Anterior cingulate cortex (tissue), 58 donors: Measurements from ENCODE around the gene BICRA.
"Not testable (repeated sequence)": the region's sequence is repeated elsewhere in the genome, so short reads cannot be mapped to it uniquely, and the experiment has no call there.

Experiments
- DNase-seq, 58 donors: peaks; one replicate each; lab custom pipeline; 2025; lab: John Stamatoyannopoulos, UW

The BICRA gene

GRCh38 chr19:47707135-47707925 lies 98.4 kb downstream of the BICRA start:
- DNase-seq: peak in 47 of 58 donors; percentile 5 to 76 (median 30)

GRCh38 chr19:47711652-47712242 lies 102.8 kb downstream of the BICRA start:
- DNase-seq: no peak

DNA sequence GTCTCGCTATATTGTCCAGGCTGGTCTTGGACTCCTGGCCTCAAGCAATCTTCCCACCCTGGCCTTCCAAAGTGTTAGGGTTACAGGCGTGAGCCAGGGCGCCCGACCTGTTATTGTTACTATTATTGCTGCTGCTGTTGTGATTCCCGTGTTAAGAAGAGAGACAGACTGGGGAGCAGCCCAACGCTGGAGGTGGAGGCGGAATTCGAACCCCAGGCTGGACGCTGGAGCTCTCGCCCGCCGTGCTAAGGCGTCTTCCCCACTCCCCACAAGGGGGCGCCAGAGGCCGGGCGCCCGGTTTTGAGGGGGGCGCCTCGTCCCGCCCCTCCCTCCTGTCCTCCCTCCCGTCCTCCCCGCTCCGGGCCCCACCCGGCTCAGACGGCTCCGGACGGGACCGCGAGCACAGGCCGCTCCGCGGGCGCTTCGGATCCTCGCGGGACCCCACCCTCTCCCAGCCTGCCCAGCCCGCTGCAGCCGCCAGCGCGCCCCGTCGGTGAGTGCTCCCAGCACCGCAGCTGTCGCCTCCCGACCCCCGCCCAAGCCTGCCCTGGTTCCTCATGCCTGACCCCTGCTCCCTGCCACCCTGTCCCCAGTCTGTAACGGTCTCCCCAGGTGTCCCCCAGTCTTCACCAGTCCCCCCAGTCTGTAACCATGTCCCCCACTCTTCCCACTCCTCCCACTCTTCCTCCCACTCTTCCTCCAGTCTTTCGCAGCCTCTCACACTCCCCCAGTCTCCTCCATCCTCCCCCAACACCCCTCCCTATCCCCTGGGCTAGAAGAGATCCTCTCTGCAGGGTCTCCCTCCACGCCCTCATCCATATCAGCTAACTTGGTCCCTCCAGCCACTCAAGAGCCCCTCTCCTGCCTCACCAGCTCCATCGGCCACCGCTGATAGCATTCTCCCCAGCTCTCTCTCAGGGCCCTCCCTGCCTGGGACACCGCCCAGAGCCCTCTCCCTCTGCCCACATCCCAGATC lies 104.4 kb downstream of the BICRA start, which contains the start of gene EHD2:
Gene EHD2, plus strand, starts transcription at position 377 of the 976 bp plus-strand sequence. CDS start 3,191 bp downstream, outside the sequence.
- DNase-seq: peak in 22 of 58 donors; percentile 1 to 53 (median 18)

GRCh38 chr19:47714339-47714738 lies 105.4 kb downstream of the BICRA start:
- no peak for DNase-seq

GRCh38 chr19:47714855-47715254 lies 105.9 kb downstream of the BICRA start:
- DNase-seq: not testable (repeated sequence)

DNA sequence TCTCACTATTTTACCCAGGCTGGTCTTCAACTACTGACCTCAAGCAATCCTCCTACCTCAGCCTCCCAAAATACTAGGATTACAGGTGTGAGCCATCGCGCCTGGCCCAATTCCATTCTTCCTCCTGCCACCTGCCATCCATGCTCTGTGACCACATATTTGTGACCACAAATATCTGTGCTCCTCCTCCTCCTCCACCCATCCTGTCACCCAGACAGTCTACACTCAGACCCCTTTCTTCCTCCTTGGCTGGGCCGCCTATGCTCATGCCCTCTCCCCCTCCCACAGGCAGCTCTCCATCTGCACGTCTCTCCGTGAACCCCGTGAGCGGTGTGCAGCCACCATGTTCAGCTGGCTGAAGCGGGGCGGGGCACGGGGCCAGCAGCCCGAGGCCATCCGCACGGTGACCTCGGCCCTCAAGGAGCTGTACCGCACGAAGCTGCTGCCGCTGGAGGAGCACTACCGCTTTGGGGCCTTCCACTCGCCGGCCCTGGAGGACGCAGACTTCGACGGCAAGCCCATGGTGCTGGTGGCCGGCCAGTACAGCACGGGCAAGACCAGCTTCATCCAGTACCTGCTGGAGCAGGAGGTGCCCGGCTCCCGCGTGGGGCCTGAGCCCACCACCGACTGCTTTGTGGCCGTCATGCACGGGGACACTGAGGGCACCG lies 107.5 kb downstream of the BICRA start:
- no peak for DNase-seq

GRCh38 chr19:47718415-47719046 lies 109.6 kb downstream of the BICRA start:
- not testable (repeated sequence) for DNase-seq

- DNase-seq: peak in 52 of 58 donors; percentile 19 to 77 (median 52)
Measured at GRCh38 chr19:47719047-47719859, 110.3 kb downstream of the BICRA start.

DNA sequence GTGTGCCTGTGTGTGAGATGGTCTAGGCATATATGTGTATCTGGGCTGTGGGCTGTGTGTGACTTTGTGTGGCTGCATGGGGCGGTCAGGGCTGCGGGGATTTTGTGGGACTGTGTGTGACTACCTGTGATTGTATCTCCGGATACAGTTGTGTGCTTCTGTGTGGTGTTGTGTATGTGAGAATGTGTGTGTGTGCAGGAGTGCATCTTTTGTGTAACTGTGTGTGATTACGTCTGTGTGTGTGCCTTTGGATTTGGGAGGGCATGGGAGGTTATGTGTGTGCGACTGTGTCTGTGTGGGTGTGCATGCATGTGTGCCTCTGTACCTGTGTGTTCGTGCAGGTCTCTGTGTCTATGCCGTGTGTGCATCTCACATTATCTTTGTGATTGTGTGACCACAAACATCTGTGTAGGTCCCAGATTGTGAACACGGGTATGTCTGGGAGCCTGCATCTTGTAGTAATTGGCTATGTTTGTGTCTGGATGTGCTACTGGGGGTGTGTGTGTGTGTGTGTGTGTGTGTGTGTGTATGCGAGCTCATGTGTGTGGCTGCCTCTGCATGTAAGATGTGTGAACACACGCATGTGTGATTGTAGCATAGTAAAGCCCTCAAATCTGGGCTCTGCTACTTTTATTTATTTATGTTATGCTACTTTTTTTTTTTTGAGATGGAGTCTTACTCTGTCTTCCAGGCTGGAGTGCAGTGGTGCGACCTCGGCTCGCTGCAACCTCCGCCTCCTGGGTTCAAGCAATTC lies 111.9 kb downstream of the BICRA start:
- DNase-seq: no peak

GRCh38 chr19:47723581-47723940 lies 114.6 kb downstream of the BICRA start:
- no peak for DNase-seq

- no peak for DNase-seq
Measured at GRCh38 chr19:47725759-47726401, 116.9 kb downstream of the BICRA start.

GRCh38 chr19:47726467-47726866 lies 117.5 kb downstream of the BICRA start:
- DNase-seq: no peak

DNA sequence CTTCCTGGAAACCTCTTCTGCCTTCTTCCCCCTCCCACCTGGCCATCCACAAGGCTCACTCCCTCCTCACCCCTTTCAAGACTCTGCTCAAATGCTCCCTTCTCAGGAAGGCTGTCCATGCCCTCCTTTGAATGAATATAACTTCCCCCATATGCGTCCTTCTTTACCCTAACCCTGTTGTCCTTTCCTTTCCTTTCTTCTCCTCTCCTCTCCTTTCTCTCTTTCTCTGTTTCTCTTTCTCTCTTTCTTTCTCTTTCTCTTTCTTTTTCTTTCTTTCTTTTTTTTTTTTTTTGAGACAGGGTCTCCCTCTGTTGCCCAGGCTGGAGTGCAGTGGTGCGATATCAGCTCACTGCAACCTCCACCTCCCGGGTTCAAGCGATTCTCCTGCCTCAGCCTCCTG lies 119.4 kb downstream of the BICRA start:
- not testable (repeated sequence) for DNase-seq

DNA sequence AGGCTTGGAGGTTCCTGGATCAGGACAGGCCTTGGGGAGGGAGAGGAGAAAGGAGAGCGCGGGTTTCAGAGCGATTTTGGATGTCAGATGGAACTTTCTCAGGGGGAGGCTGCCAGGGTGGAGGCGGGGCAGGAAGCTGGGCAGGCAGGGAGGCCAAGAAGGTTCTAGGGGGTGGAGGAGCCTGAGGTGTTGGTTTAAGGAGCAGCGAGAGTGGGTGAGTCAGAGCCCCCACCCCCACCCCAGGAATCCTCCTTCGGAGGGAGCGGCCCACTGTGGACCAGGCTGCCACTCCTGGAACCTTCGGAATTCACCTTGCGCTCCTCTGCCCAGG lies 120.5 kb downstream of the BICRA start:
- DNase-seq: no peak

GRCh38 chr19:47729799-47730520 lies 121.0 kb downstream of the BICRA start:
- peak in 23 of 58 donors; percentile 2 to 65 (median 22) for DNase-seq

GRCh38 chr19:47730521-47730889 lies 121.6 kb downstream of the BICRA start:
- no peak for DNase-seq

- no peak for DNase-seq
Measured at GRCh38 chr19:47730910-47731309, 122.0 kb downstream of the BICRA start.
